H9 (cell line): Measurements from ENCODE around the gene HOXC10. TPM values are rescaled to one million over a fixed set of nuclear protein-coding genes. Genes with fewer than 3 reads are reported as not detected.

Source experiments
- DNase-seq: peaks from one replicate; pipeline ENCODE4 v3.0.0-alpha.2; 2017
- H2AFZ ChIP-seq: one replicate; pipeline ENCODE4 v1.6.1; 2013; ENCODE audit warnings: mild to moderate bottlenecking, low read length, control low read depth, moderate library complexity
- H2AK5ac ChIP-seq: 2 replicates; pipeline ENCODE4 v1.6.1; 2013; ENCODE audit warnings: low read length, control low read depth, mixed read lengths; ENCODE audit not compliant: insufficient read length
- H2BK120ac ChIP-seq: one replicate; pipeline ENCODE4 v1.6.1; 2013; ENCODE audit warnings: low read depth, mild to moderate bottlenecking, low read length, control low read depth, inconsistent platforms; ENCODE audit not compliant: poor library complexity, severe bottlenecking
- H2BK12ac ChIP-seq: 2 replicates; pipeline ENCODE4 v1.6.1; 2013; ENCODE audit warnings: low read length, control low read depth, mixed read lengths, low read depth; ENCODE audit not compliant: insufficient read length
- H2BK15ac ChIP-seq: 2 replicates; pipeline ENCODE4 v1.6.1; 2013; ENCODE audit warnings: low read depth, low read length, control low read depth
- H2BK20ac ChIP-seq: one replicate; pipeline ENCODE4 v1.6.1; 2013; ENCODE audit warnings: low read depth, mild to moderate bottlenecking, low read length, control low read depth, inconsistent platforms; ENCODE audit not compliant: poor library complexity, severe bottlenecking
- H2BK5ac ChIP-seq: 2 replicates; pipeline ENCODE4 v1.6.1; 2013; ENCODE audit warnings: low read length, control low read depth, mixed read lengths; ENCODE audit not compliant: insufficient read length
- H3K14ac ChIP-seq: 2 replicates; pipeline ENCODE4 v1.6.1; 2013; ENCODE audit warnings: low read length, control low read depth; ENCODE audit not compliant: insufficient read depth
- H3K18ac ChIP-seq: 2 replicates; pipeline ENCODE4 v1.6.1; 2013; ENCODE audit warnings: low read depth, mild to moderate bottlenecking, mixed read lengths, low read length, control low read depth; ENCODE audit not compliant: insufficient read length
- H3K23ac ChIP-seq: 2 replicates; pipeline ENCODE4 v1.6.1; 2013; ENCODE audit warnings: low read length, control low read depth, mixed read lengths, low read depth; ENCODE audit not compliant: insufficient read length
- H3K23me2 ChIP-seq: 2 replicates; pipeline ENCODE4 v1.6.1; 2013; ENCODE audit warnings: low read depth, mild to moderate bottlenecking, mixed read lengths, low read length, control low read depth; ENCODE audit not compliant: insufficient read length, poor library complexity, severe bottlenecking
- H3K27ac ChIP-seq: 2 replicates; pipeline ENCODE4 v1.5.1; 2013; ENCODE audit warnings: low read length, control low read depth, mixed read lengths, low read depth; ENCODE audit not compliant: insufficient read length
- H3K27me3 ChIP-seq: 2 replicates; pipeline ENCODE4 v1.6.1; 2013; ENCODE audit warnings: low read length, control low read depth, inconsistent platforms; ENCODE audit not compliant: insufficient read depth
- H3K4ac ChIP-seq: 2 replicates; pipeline ENCODE4 v1.6.1; 2013; ENCODE audit warnings: low read depth, mild to moderate bottlenecking, control low read depth, inconsistent platforms, low read length, moderate library complexity
- H3K4me1 ChIP-seq: 2 replicates; pipeline ENCODE4 v1.6.1; 2013; ENCODE audit warnings: low read length, control low read depth, inconsistent platforms; ENCODE audit not compliant: insufficient read depth
- H3K4me2 ChIP-seq: 2 replicates; pipeline ENCODE4 v1.6.1; 2013; ENCODE audit warnings: low read length, control low read depth, mixed read lengths; ENCODE audit not compliant: insufficient read length, insufficient read depth
- H3K56ac ChIP-seq: 2 replicates; pipeline ENCODE4 v1.6.1; 2013; ENCODE audit warnings: low read depth, mild to moderate bottlenecking, mixed read lengths, low read length, control low read depth; ENCODE audit not compliant: insufficient read length
- H3K79me1 ChIP-seq: 2 replicates; pipeline ENCODE4 v1.6.1; 2013; ENCODE audit warnings: low read depth, mild to moderate bottlenecking, moderate library complexity, low read length, control low read depth, inconsistent platforms; ENCODE audit not compliant: insufficient read depth, poor library complexity, severe bottlenecking
- H3K79me2 ChIP-seq: 2 replicates; pipeline ENCODE4 v1.6.1; 2013; ENCODE audit warnings: low read length, control low read depth, inconsistent platforms; ENCODE audit not compliant: insufficient read depth
- H3K9ac ChIP-seq: 2 replicates; pipeline ENCODE4 v1.6.1; 2013; ENCODE audit warnings: low read length, control low read depth, mixed read lengths; ENCODE audit not compliant: insufficient read length; ENCODE audit errors: extremely low read depth
- H3K9me3 ChIP-seq: one replicate; pipeline ENCODE4 v1.6.1; 2013; ENCODE audit warnings: low read depth, low read length, inconsistent platforms; ENCODE audit not compliant: control insufficient read depth
- H3T11ph ChIP-seq: one replicate; pipeline ENCODE4 v1.6.1; 2013; ENCODE audit warnings: mild to moderate bottlenecking, low read length, control low read depth, inconsistent platforms
- H4K20me1 ChIP-seq: one replicate; pipeline ENCODE4 v1.6.1; 2013; ENCODE audit not compliant: control insufficient read depth, insufficient read length, insufficient read depth
- H4K5ac ChIP-seq: 2 replicates; pipeline ENCODE4 v1.6.1; 2013; ENCODE audit warnings: low read depth, mild to moderate bottlenecking, mixed read lengths, low read length, control low read depth; ENCODE audit not compliant: insufficient read length
- H4K8ac ChIP-seq: replicated peaks from 2 replicates; pipeline ENCODE4 v1.6.1; 2013; ENCODE audit warnings: low read length, control low read depth, mixed read lengths, low read depth; ENCODE audit not compliant: insufficient read length
- H4K91ac ChIP-seq: 2 replicates; pipeline ENCODE4 v1.6.1; 2013; ENCODE audit warnings: low read depth, mild to moderate bottlenecking, moderate library complexity, mixed read lengths, low read length, control low read depth; ENCODE audit not compliant: insufficient read length
- H3K27ac Mint-ChIP-seq, 3 experiments: 2 replicates in 2 of 3; 3 replicates in 1 of 3; pipeline ENCODE4 v1.8.0; 2020 to 2021; ENCODE audit warnings: mixed read lengths in 3 of 3, mild to moderate bottlenecking in 1 of 3, moderate library complexity in 1 of 3
- H3K27me3 Mint-ChIP-seq: 2 replicates; pipeline ENCODE4 v1.8.0; 2021; ENCODE audit warnings: low read depth, mild to moderate bottlenecking, moderate library complexity, mixed read lengths
- H3K36me3 Mint-ChIP-seq, 3 experiments: 2 replicates in 2 of 3; 3 replicates in 1 of 3; pipeline ENCODE4 v1.8.0; 2020 to 2021; ENCODE audit warnings: low read depth in 3 of 3, mixed read lengths in 3 of 3; ENCODE audit not compliant: insufficient read depth in 1 of 3
- H3K4me1 Mint-ChIP-seq, 2 experiments: 2 replicates each; pipeline ENCODE4 v1.8.0; 2020; ENCODE audit warnings: mixed read lengths in 2 of 2
- H3K4me3 Mint-ChIP-seq, 2 experiments: 2 replicates in 1 of 2; 3 replicates in 1 of 2; pipeline ENCODE4 v1.8.0; 2020 to 2021; ENCODE audit warnings: mild to moderate bottlenecking in 2 of 2, mixed read lengths in 2 of 2, moderate library complexity in 1 of 2
- H3K9me3 Mint-ChIP-seq, 2 experiments: 2 replicates in 1 of 2; 3 replicates in 1 of 2; pipeline ENCODE4 v1.8.0; 2020; ENCODE audit warnings: mild to moderate bottlenecking in 2 of 2, mixed read lengths in 2 of 2, moderate library complexity in 1 of 2
- WGBS: extraction: QIAGEN DNeasy Blood & Tissue Kit; methylation state at CpG from one replicate; pipeline ENCODE4 v1.1.7; 2013; ENCODE audit warnings: missing lambda C conversion rate, low lambda C conversion rate, mixed read lengths; ENCODE audit not compliant: insufficient read length; ENCODE audit errors: extremely low coverage; 5-methylcytosine and 5-hydroxymethylcytosine counted together
- total RNA-seq: library from RNA; stranded (reverse); gene quantifications from 2 replicates; pipeline ENCODE4 v1.2.1, GENCODE V29; 2021
- TF ChIP-seq, protein P1 (sequence below): fragments of 200-600 bp; sonication (generic); conservative IDR thresholded peaks from 3 replicates; pipeline ENCODE4 v1.8.0; 2021; ENCODE audit warnings: antibody characterized with exemption, mild to moderate bottlenecking

HOXC10 gene
- total RNA-seq, 1 experiment from 2014 or later = not detected

DNA sequence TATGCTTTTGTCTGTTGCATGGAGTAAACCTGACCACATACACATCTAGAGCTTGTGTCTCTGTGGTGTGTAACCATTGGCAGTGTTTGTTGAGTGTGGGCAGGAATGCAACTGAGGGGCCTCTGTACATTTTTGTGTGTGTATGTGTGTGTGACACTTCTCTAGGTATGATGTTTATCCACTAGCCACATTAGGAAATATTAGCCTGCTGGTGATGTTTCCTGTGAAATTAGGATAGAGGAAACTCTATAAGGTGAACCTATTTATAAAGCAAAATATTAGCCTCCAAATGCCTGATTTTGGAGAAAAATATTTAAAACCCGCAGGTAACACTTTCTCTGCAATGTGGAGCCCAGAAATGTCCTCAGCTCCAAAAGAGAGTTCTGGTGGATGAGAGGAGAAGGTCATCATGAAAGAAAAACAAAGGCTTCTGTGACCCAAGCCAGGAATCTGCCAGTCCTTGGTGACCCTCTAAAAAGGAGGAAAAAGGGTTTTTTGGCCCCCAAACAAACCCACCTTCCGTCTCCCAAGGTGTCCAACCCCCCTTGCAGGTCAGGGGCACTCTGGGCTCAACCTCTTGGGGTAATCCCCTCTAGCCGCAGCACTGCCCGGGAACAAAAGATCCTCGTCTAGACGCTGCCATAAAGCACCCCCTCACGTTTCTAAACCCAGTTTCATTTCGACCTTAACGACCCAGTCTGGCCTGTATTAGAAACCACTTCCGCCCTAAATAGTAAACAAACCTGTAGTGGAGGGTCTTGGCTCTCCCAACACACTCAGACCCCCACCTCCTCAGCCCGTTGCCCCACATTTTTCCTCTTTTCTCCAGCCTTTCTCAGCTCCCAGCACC lies 7.1 kb upstream of the HOXC10 start:
- no peak for DNase-seq
- Histone ChIP-seq H3K4ac (no peak overlapping the region), H4K5ac (no peak overlapping the region), H3K4me2 (no peak overlapping the region), H2BK12ac (no peak overlapping the region), H4K91ac (no peak overlapping the region), H2AK5ac (no peak overlapping the region), H3K23me2 (no peaks in the 10 kb centered on the region), H3K79me2 (no peaks in the 10 kb centered on the region), H2AFZ (no peak overlapping the region), H3K79me1 (no peaks in the 10 kb centered on the region), H3T11ph (no peak overlapping the region), H3K56ac (no peak overlapping the region), H2BK20ac (no peak overlapping the region), H2BK5ac (no peak overlapping the region), H2BK120ac (no peak overlapping the region), H3K23ac (no peak overlapping the region), H3K18ac (no peak overlapping the region), H3K14ac (no peak overlapping the region), H3K27ac (no peak overlapping the region), H2BK15ac (no peak overlapping the region), H4K8ac (no peak overlapping the region), H3K9me3 (no peaks in the 10 kb centered on the region), H3K9ac (no peak overlapping the region), H3K4me1 (no peaks in the 10 kb centered on the region), H3K27me3 (peaks cover 97% of the 10 kb centered on the region), H4K20me1 (no peaks in the 10 kb centered on the region)
- TF ChIP-seq, protein P1, sequence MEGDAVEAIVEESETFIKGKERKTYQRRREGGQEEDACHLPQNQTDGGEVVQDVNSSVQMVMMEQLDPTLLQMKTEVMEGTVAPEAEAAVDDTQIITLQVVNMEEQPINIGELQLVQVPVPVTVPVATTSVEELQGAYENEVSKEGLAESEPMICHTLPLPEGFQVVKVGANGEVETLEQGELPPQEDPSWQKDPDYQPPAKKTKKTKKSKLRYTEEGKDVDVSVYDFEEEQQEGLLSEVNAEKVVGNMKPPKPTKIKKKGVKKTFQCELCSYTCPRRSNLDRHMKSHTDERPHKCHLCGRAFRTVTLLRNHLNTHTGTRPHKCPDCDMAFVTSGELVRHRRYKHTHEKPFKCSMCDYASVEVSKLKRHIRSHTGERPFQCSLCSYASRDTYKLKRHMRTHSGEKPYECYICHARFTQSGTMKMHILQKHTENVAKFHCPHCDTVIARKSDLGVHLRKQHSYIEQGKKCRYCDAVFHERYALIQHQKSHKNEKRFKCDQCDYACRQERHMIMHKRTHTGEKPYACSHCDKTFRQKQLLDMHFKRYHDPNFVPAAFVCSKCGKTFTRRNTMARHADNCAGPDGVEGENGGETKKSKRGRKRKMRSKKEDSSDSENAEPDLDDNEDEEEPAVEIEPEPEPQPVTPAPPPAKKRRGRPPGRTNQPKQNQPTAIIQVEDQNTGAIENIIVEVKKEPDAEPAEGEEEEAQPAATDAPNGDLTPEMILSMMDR = no peak
- peaks cover 100% of the 10 kb centered on the region for H3K27me3 Mint-ChIP-seq
- H3K4me1 Mint-ChIP-seq = peaks cover 14 to 24% of the 10 kb centered on the region in 2 experiments
- no CpG with 5 or more reads among the region's 11 CpGs for WGBS
- H3K9me3 Mint-ChIP-seq = peaks cover 12 to 15% of the 10 kb centered on the region in 2 experiments; a peak in 4 of 5 replicates
- no peak overlapping the region for H3K27ac Mint-ChIP-seq
- H3K4me3 Mint-ChIP-seq = no peak overlapping the region
- H3K36me3 Mint-ChIP-seq = peaks cover 0 to 8% (median 2%) of the 10 kb centered on the region in 3 experiments; a peak in 3 of 7 replicates
